T-helper 17 cell (primary cell): ENCODE data around the gene PLCXD3. TPM values are rescaled to one million over a fixed set of nuclear protein-coding genes. Genes with fewer than 3 reads are reported as not detected.

ENCODE experiments used
- ATAC-seq: fragments of 150-1000 bp; cut with Tn5 transposase; 2 replicates; pipeline ENCODE4 v1.10.0; 2021; ENCODE audit warnings: mild to moderate bottlenecking, moderate library complexity
- DNase-seq, 3 donors: peaks; one replicate each; pipeline versions ENCODE4 v3.0.0 to v3.0.0-alpha.2; 2020 to 2021
- H3K9me3 ChIP-seq: one replicate; pipeline ENCODE4 v1.7.0; 2013; ENCODE audit warnings: low read length, mild to moderate bottlenecking; ENCODE audit not compliant: control insufficient read depth, poor library complexity, severe bottlenecking
- H3K27ac Mint-ChIP-seq: one replicate; pipeline ENCODE4 v1.8.0; 2022; ENCODE audit warnings: mild to moderate bottlenecking, moderate library complexity, mixed read lengths
- H3K27me3 Mint-ChIP-seq: one replicate; pipeline ENCODE4 v1.8.0; 2022; ENCODE audit warnings: mixed read lengths
- H3K36me3 Mint-ChIP-seq: one replicate; pipeline ENCODE4 v1.8.0; 2022; ENCODE audit warnings: low read depth, mixed read lengths
- H3K4me1 Mint-ChIP-seq: one replicate; pipeline ENCODE4 v1.8.0; 2022; ENCODE audit warnings: mild to moderate bottlenecking, mixed read lengths
- H3K4me3 Mint-ChIP-seq: one replicate; pipeline ENCODE4 v1.8.0; 2022; ENCODE audit warnings: mild to moderate bottlenecking, moderate library complexity, mixed read lengths
- total RNA-seq, 4 donors: library from RNA in 2 of 4; stranded (reverse) in 2 of 4; gene quantifications; one replicate each; pipeline ENCODE4 v1.2.3 and lab custom pipeline; 2022 to 2026

The PLCXD3 gene
- total RNA-seq, 2 donors from 2014 or later: not detected

- H3K27me3 Mint-ChIP-seq: no peaks in the 10 kb centered on the region
- no peaks in the 10 kb centered on the region for H3K36me3 Mint-ChIP-seq
- no peak for DNase-seq
- no peak overlapping the region for H3K4me3 Mint-ChIP-seq
- H3K27ac Mint-ChIP-seq: no peak overlapping the region
- no peaks in the 10 kb centered on the region for H3K4me1 Mint-ChIP-seq
- ATAC-seq: no peak
- no peaks in the 10 kb centered on the region for H3K9me3 ChIP-seq
These were observed 110.6 kb downstream of the PLCXD3 start for GRCh38 chr5:41399839-41400238.

- no peaks in the 10 kb centered on the region for H3K27me3 Mint-ChIP-seq
- no peaks in the 10 kb centered on the region for H3K4me1 Mint-ChIP-seq
- no peaks in the 10 kb centered on the region for H3K9me3 ChIP-seq
- ATAC-seq: no peak
- no peak overlapping the region for H3K27ac Mint-ChIP-seq
- no peak overlapping the region for H3K4me3 Mint-ChIP-seq
- H3K36me3 Mint-ChIP-seq: no peaks in the 10 kb centered on the region
- DNase-seq: no peak
These were observed 118.4 kb downstream of the PLCXD3 start for GRCh38 chr5:41392016-41392415.

GRCh38 chr5:41374631-41375030 lies 135.8 kb downstream of the PLCXD3 start:
- Mint-ChIP-seq H3K36me3 (no peaks in the 10 kb centered on the region), H3K4me1 (no peaks in the 10 kb centered on the region), H3K4me3 (no peak overlapping the region), H3K27me3 (no peaks in the 10 kb centered on the region), H3K27ac (no peak overlapping the region)
- DNase-seq (no peak), ATAC-seq (no peak)
- no peaks in the 10 kb centered on the region for H3K9me3 ChIP-seq

GRCh38 chr5:41373230-41373629 lies 137.2 kb downstream of the PLCXD3 start:
- DNase-seq (no peak), ATAC-seq (no peak)
- H3K36me3 Mint-ChIP-seq: no peaks in the 10 kb centered on the region
- H3K4me3 Mint-ChIP-seq: no peak overlapping the region
- no peaks in the 10 kb centered on the region for H3K27me3 Mint-ChIP-seq
- no peaks in the 10 kb centered on the region for H3K4me1 Mint-ChIP-seq
- no peaks in the 10 kb centered on the region for H3K9me3 ChIP-seq
- H3K27ac Mint-ChIP-seq: no peak overlapping the region

GRCh38 chr5:41371738-41372137 lies 138.7 kb downstream of the PLCXD3 start:
- ATAC-seq: no peak
- no peak overlapping the region for H3K4me3 Mint-ChIP-seq
- no peaks in the 10 kb centered on the region for H3K36me3 Mint-ChIP-seq
- no peak overlapping the region for H3K27ac Mint-ChIP-seq
- no peaks in the 10 kb centered on the region for H3K9me3 ChIP-seq
- H3K27me3 Mint-ChIP-seq: no peaks in the 10 kb centered on the region
- H3K4me1 Mint-ChIP-seq: no peaks in the 10 kb centered on the region
- no peak for DNase-seq

- Mint-ChIP-seq H3K27ac (no peak overlapping the region), H3K4me3 (no peak overlapping the region), H3K36me3 (no peaks in the 10 kb centered on the region), H3K27me3 (no peaks in the 10 kb centered on the region), H3K4me1 (no peaks in the 10 kb centered on the region)
- no peak for ATAC-seq
- H3K9me3 ChIP-seq: no peaks in the 10 kb centered on the region
- DNase-seq: no peak
These were observed 139.9 kb downstream of the PLCXD3 start for GRCh38 chr5:41370482-41370881.

- no peaks in the 10 kb centered on the region for H3K36me3 Mint-ChIP-seq
- ATAC-seq: no peak
These were observed 140.6 kb downstream of the PLCXD3 start for GRCh38 chr5:41369799-41370198.

GRCh38 chr5:41368158-41368557 lies 142.2 kb downstream of the PLCXD3 start:
- H3K27ac Mint-ChIP-seq: no peak overlapping the region
- no peaks in the 10 kb centered on the region for H3K27me3 Mint-ChIP-seq
- H3K4me1 Mint-ChIP-seq: no peaks in the 10 kb centered on the region
- DNase-seq (no peak), ATAC-seq (no peak)
- H3K36me3 Mint-ChIP-seq: no peaks in the 10 kb centered on the region
- no peak overlapping the region for H3K4me3 Mint-ChIP-seq
- H3K9me3 ChIP-seq: no peaks in the 10 kb centered on the region

More at GRCh38 chr5:41369799-41370198, 140.6 kb downstream of the PLCXD3 start:
- H3K27me3 Mint-ChIP-seq: no peaks in the 10 kb centered on the region
- DNase-seq: no peak
- H3K4me1 Mint-ChIP-seq: no peaks in the 10 kb centered on the region
- no peak overlapping the region for H3K27ac Mint-ChIP-seq
- H3K4me3 Mint-ChIP-seq: no peak overlapping the region
- no peaks in the 10 kb centered on the region for H3K9me3 ChIP-seq

GRCh38 chr5:41365369-41365768 lies 145.0 kb downstream of the PLCXD3 start:
- H3K36me3 Mint-ChIP-seq: no peaks in the 10 kb centered on the region
- H3K27ac Mint-ChIP-seq: no peak overlapping the region
- no peak overlapping the region for H3K4me3 Mint-ChIP-seq
- DNase-seq (no peak), ATAC-seq (no peak)
- H3K9me3 ChIP-seq: no peaks in the 10 kb centered on the region
- no peaks in the 10 kb centered on the region for H3K27me3 Mint-ChIP-seq
- no peaks in the 10 kb centered on the region for H3K4me1 Mint-ChIP-seq

- no peaks in the 10 kb centered on the region for H3K9me3 ChIP-seq
- no peaks in the 10 kb centered on the region for H3K27me3 Mint-ChIP-seq
- no peaks in the 10 kb centered on the region for H3K36me3 Mint-ChIP-seq
- H3K27ac Mint-ChIP-seq: no peak overlapping the region
- no peak for ATAC-seq
- DNase-seq: no peak
- H3K4me1 Mint-ChIP-seq: no peaks in the 10 kb centered on the region
- H3K4me3 Mint-ChIP-seq: no peak overlapping the region
These were observed 146.1 kb downstream of the PLCXD3 start for GRCh38 chr5:41364346-41364745.

- ATAC-seq (no peak), DNase-seq (no peak)
- Mint-ChIP-seq H3K27me3 (no peaks in the 10 kb centered on the region), H3K4me1 (no peaks in the 10 kb centered on the region), H3K27ac (no peak overlapping the region), H3K36me3 (no peaks in the 10 kb centered on the region), H3K4me3 (no peak overlapping the region)
- H3K9me3 ChIP-seq: no peaks in the 10 kb centered on the region
These were observed 146.9 kb downstream of the PLCXD3 start for GRCh38 chr5:41363343-41363986.

GRCh38 chr5:41356786-41357185 lies 153.6 kb downstream of the PLCXD3 start:
- H3K9me3 ChIP-seq: no peaks in the 10 kb centered on the region
- Mint-ChIP-seq H3K4me1 (no peaks in the 10 kb centered on the region), H3K27ac (no peak overlapping the region), H3K36me3 (no peaks in the 10 kb centered on the region), H3K4me3 (no peak overlapping the region), H3K27me3 (no peaks in the 10 kb centered on the region)
- no peak for DNase-seq
- no peak for ATAC-seq

- no peak for ATAC-seq
- Mint-ChIP-seq H3K27ac (no peak overlapping the region), H3K4me1 (no peaks in the 10 kb centered on the region), H3K4me3 (no peak overlapping the region), H3K27me3 (no peaks in the 10 kb centered on the region), H3K36me3 (no peaks in the 10 kb centered on the region)
- H3K9me3 ChIP-seq: no peaks in the 10 kb centered on the region
- DNase-seq: no peak
These were observed 160.6 kb downstream of the PLCXD3 start for GRCh38 chr5:41349846-41350245.

- Mint-ChIP-seq H3K4me3 (no peak overlapping the region), H3K27me3 (no peaks in the 10 kb centered on the region), H3K4me1 (no peaks in the 10 kb centered on the region), H3K27ac (no peak overlapping the region), H3K36me3 (no peaks in the 10 kb centered on the region)
- ATAC-seq (no peak), DNase-seq (no peak)
- no peaks in the 10 kb centered on the region for H3K9me3 ChIP-seq
These were observed 162.8 kb downstream of the PLCXD3 start for GRCh38 chr5:41347569-41347968.
